HG03045 (cell line): ENCODE data around the gene UBE2O.
"Not testable (repeated sequence)": the region's sequence is repeated elsewhere in the genome, so short reads cannot be mapped to it uniquely, and the experiment has no call there.

Source experiments
- ATAC-seq: cut with Tn5 transposase; IDR thresholded peaks from one replicate; pipeline ENCODE4 v1.9.1; 2021; ENCODE audit warnings: mild to moderate bottlenecking, moderate library complexity; ENCODE audit not compliant: unreplicated experiment

Gene UBE2O

DNA sequence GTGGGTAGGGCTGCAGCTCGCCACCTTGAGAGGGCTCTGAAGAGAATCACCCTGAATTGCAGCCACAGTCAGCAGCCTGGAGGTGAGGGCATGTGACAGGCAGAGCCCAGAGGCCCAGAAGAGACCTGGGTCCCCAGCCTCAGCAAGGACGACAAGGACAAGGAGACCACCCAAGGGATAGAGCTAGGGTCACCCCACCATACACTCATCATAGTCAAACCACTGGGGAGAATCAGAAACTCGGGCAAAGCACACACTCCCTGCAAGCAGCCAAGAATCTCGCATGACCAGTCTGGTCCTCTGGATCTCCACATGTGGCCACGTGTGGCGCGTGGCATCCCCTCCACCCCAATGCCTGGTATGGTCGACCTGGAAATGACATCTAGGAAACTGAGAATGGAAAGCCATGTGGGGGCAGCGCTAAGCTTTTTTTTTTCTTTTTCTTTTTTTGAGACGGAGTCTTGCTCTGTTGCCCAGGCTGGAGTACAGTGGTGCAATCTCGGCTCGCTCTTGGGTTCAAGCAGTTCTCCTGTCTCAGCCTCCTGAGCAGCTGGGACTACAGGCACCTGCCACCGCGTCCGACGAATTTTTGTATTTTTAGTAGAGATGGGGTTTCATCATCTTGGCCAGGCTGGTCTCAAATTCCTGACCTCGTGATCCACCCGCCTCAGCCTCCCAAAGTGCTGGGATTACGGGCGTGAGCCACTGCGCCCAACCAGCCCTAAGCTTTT lies 73.1 kb downstream of the UBE2O start:
- no peak for ATAC-seq

DNA sequence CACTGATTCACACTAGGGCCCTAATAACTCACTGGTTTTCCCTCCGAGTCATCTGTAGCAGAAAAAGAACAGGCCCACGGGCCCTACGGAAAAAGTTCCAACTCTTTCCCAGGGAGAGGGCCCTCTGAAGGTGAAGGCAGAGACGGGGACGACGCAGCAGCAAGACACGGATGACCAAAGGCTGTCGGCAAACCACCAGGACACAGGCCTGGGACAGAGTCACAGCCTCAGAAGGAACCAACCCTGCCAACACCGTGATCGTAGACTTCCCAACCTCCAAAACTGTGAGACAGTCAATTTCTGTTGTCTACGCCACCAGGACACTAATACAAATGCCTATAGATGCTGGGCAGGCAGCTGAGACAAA lies 73.7 kb downstream of the UBE2O start:
- ATAC-seq, result no peak

DNA sequence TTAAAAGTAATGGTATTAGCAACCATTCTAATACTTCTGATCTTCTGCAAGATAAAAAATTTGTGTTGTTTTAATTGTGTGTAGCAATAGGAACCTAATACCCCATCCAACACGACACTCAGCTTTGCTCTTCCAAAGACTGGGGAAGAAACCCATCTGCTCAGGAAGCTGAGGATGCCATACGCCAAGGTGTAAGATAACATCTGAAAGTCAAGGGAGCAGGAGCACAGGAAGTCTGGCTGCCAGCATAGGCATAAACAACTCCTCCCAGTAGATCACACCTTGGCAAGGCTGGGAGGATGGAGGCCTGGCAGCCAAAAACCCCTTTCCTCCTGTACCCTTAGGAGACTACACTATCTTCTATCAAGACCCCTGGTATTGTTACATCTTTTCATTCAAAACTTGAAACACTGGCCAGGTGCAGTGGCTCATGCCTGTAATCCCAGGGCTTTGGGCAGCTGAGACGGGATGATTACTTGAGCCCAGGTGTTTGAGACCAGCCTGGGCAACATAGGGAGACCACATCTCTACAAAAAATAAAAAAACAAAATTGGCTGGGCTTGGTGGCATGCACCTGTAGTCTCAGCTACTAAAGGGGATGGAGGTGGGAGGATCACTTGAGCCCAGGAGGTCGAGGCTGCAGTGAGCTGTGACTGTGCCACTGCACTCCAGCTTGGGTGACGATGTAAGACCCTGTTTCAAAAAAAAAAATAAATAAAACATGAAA lies 74.2 kb downstream of the UBE2O start:
- ATAC-seq, result no peak

DNA sequence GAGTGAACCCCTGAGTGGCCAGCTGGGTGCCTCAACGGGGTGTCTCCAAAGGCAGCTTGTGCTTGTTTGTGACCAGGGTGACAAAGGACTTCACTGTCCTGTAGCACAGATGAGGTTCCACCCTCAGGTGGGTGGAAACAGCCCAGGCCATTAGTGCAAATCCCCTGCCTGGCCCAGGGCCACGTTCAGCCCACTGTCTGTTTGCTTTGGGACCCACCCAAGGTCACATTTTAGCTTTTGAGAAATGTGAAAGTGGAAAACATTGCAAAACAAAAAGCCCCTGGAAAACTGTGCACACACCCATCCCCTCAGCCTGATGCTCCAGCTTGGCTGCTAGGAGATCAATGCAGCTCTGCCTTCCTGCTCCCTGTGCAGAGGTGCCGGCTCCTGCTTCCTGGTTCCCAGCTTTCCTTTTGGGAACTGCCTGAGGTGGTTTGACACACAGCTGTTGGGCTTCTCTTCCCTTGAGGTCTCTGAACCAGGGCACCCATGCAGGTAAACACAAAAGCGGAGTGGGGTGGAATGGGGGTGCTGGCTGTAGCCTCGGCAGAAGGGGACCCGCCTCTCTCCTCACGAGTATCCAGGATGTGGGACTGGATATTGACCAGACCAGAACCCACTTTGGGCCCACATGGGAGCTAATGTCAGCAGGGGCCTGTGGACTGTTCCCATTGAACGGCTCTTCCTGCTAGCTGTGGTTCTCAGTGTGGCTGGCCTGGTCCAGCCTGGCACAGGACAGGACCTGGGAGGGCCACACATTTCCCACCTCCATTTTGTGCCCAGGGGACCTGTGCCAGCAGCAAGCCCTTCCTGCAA lies 76.4 kb downstream of the UBE2O start:
- no peak for ATAC-seq

DNA sequence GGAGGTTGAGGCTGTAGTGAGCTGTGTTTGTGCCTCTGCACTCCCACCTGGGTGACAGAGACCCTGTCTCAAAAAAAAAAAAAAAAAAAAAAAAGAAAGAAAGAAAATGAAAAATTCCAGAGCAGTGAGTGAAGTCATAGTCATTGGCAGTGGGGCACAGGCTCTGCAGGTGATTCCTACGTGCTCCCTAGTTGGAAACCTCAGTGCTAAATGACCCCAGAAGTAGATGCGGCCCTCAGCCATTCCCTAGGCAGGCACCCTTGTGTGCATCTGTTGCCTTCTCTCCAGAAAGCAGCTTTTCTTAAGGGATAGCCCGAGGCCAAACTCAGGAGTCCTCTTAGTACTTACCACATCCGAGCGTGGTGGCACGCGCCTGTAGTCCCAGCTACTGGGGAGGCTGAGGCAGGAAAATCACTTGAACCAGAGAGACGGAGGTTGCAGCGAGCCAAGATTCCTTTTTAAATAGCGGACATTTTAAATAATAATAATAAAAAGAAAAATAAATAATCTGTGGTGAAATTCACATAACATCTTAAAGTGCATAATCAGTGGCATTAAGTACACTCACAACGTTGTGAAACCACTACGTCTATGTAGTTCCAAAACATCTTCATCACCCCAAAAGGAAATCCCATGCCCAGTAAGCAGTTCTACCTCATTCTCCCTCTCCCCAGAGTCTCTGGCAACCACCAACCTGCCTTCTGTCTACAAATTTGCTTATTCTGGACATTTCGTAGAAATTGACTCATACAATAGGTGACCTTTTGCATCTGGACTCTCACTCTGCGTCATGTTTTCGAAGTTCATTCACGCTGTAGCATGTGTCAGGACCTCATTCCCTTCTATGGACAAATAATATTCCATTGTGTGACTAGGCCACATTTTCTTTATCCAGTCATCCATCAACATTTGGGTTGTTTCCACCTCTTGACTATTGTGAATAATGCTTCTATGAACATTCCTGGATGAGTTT lies 81.0 kb downstream of the UBE2O start:
- ATAC-seq, result no peak

DNA sequence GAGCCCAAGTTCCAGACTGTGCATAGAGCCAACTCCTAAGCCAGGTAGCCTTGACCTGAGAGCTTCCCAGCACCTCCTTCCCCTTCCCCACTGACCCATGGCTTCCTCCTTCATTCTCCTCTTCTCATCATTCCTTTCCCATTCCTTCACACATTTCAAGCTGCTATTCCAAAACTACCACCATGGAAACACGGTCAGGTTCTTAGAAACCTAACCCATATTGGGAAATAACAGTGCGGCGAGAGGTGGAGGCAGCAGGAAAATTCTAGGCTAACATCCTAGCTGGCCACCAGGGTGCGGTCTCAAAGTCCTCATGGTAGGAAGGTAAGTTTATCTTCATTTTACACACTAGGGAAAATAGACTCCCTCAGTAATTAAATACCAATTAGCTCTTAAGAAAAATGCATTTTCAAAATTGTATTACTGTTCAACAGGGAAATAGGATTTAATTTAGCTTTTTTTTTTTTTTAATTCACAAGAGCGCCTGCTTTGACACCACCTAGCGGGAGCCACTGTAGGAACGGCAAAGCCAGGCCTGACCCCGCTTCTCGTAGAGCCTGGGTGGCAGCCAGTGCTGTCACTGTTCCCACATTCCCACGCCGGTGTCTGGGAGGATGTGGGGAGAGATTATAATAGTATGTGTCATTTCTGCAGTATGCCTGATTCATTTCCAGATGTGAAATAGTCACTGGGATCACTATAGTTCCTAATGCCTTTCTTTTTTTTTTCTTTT lies 82.5 kb downstream of the UBE2O start:
- no peak for ATAC-seq

DNA sequence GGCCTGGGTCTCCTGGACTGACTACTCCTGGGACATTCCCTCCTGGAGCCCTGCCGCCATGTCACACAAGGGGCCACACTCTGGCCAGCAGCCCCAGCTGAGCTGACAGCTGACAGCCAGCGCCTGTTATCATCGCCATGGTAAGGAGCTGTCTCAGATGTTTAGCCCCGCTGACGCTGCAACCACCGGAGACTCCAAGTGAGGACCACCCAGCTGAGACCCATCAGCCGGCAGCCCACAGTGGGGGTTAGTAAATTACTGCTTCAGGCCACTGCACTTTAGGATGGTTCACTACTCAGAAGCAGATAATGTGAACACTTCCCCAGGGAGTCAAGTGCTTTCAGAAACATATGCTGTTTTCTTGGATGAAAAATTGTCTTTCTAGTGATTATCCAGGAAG lies 83.1 kb downstream of the UBE2O start:
- ATAC-seq, result no peak

DNA sequence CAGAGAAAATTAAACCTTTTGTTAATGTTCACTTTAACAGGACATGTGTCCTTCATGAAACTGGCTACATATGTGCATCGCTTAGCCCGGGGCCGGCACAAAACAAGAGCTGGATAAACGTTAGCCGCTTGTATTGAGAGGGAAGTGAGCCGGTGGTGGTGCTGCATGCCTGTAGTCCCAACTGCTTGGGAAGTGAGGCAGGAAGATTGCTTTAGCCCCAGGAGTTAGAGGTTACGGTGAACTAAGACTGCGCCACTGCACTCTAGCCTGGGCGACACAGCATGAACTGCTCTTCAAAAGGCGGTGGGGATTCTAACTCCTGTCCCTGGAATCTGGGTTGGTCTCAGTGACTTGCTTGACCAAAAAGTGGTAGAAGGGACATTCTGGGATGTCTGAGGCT lies 83.6 kb downstream of the UBE2O start:
- no peak for ATAC-seq

DNA sequence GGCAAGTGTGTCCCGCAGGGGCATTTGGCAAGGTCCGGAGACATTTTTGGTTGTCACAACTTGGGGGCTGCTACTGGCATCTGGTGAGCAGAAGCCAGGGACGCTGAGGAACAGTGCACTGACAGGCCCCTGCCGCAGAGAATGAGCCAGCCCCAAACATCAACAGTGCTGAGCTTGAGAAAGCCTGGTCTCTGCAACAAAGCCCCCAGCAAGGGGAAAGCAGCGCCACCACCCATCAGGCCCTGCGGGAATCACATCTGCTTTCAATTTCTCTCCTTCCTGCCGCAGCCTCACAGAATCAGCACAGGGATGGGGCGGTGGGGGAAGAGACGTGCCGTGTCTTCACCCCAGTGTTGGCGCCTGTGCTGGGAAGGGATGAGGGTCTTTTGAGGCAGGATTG lies 84.4 kb downstream of the UBE2O start:
- no peak for ATAC-seq

DNA sequence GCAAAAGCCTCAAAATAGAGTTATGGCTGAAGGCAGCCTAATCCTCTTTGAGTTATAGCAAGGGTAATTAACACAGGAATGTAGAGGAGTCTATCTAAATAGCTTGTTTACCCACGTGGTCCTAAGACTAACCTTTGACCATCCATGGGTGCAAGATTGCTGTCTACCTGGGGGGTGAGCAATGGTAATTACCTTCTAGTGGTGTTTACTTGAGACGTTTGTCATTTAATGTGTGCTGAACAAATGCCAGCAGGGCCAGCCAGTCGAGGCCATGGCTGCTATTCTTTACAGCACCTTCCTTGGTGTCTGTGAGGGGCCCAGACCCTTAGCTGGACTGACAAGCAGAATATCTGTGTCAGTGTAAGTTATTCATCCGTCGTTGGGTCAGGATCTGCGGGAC lies 85.3 kb downstream of the UBE2O start:
- ATAC-seq, result no peak

DNA sequence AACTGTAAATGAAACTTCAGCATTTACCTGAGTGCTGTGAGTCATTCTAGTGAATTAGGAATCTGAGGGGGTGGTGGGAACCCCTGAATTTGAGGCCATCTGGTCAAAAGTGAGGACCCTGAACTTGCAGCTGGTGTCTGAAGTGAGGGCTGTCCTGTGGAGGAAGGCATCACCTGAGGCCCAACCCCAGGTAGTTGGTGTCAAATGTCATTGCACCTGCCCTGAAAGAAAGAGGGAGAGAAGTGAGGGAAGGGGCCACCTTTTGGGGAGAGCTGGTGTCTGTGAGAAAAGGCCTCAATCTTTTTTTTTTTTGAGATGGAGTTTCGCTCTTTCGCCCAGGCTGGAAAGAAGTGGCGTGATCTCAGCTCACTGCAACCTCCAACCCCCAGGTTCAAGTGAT lies 86.7 kb downstream of the UBE2O start:
- no peak for ATAC-seq

DNA sequence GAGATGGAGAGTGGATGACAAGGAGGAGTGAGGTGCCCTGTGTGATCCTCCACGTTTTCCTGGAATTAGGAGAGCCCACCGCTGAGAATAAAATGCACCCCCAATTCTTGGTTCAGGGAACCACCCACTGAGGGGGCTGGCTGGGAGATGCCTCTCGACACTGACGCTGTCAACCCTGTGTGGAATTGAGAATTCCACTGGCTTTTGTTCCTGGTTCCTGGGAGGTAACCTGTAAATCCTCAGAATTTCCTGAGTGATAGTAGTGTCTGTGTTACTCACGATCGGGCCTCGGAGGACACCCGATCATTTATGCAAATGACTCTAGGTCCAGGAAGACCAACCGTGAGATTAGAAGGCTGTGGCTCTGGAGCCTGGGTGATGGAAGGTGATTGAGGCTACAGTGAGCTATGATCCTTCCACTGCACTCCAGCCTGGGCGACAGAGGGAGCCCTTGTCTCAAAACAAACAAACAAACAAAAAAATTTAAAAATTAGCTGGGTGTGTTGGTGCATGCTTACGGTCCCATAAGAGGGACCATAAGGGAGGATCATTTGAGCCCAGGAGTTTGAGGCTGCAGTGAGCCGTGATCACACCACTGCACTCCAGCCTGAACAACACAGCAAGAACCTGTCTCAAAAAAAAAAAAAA lies 87.6 kb downstream of the UBE2O start:
- ATAC-seq, result no peak

DNA sequence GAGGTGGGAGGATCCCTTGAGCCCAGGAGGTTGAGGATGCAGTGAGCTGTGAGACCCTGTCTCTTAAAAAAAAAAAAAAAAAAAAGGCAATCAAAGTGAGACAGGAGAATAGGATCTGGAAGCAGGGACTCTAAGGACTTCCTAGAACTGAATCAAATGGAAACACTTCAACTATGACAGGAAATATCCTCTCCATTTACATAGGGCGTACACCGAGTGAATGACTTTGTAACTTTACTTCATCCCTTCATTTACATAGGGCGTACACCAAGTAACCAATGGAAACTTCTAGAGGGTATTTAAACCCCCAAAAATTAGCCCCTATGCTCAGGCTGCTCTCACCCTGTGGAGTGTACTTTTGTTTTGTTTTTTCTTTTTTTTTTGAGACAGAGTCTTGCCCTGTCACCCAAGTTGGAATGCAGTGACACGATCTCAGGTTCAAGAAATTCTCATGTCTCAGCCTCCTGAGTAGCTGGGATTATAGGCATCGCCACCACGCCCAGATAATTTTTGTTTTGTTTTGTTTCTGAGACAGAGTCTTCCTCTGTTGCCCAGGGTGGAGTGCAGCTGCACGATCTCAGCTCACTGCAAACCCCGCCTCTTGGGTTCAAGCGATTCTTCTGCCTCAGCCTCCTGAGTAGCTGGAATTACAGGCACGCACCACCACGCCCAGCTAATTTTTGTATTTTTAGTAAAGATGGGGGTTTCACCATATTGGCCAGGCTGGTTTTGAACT lies 89.7 kb downstream of the UBE2O start:
- ATAC-seq, result no peak

DNA sequence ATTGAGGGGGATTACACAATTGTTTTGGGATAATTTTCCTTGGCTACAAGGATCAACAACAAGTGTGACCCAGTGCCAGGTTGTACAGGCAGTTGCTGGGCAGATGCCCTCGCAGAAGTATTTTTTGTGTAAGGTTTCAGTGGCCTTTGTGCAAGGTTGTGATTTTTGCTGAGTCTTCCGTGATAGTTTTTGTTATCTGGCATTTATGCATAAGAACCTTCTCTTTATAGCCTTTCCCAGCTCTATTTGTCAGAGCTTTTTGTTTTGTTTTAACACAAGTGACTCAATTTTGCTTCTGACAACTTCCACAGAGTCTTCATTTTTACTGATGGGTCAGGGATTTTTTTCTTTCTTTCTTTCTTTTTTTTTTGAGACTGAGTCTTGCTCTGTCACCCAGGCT lies 92.5 kb downstream of the UBE2O start:
- ATAC-seq, result no peak

DNA sequence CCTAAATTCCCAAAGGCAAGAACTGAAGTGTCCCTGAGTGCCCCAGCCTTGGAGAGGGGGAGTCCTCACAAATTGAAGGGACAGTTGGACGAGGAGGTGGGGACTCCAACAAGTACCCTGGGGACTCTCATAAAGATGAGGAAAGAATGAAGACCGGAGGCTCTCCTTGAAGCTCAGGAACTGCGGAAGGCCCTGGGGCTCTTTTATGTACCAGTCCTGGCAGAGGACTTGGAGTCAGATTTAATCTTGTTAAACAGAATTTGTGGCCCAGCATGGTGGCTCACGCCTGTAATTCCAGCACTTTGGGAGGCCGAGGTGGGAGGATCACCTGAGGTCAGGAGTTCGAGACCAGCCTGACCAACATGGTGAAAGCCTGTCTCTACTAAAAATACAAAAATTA lies 93.2 kb downstream of the UBE2O start:
- ATAC-seq, result not testable (repeated sequence)

DNA sequence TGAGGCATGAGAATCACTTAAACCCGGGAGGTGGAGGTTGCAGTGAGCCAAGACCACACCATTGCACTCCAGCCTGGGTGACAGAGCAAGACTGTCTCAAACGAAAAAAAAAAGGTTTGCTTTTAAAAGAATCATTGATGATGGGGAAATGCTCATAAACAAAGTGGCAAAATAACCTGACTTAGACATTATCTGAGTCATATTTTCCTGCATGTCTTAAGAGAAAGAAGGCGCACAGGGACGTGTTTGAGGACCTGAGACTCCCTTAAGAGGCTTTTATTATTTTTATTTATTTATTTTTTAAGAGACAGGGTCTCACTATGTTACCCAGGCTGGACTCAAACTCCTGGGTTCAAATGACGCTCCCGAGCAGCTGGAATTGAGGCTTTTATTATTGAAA lies 93.6 kb downstream of the UBE2O start:
- ATAC-seq, result no peak

DNA sequence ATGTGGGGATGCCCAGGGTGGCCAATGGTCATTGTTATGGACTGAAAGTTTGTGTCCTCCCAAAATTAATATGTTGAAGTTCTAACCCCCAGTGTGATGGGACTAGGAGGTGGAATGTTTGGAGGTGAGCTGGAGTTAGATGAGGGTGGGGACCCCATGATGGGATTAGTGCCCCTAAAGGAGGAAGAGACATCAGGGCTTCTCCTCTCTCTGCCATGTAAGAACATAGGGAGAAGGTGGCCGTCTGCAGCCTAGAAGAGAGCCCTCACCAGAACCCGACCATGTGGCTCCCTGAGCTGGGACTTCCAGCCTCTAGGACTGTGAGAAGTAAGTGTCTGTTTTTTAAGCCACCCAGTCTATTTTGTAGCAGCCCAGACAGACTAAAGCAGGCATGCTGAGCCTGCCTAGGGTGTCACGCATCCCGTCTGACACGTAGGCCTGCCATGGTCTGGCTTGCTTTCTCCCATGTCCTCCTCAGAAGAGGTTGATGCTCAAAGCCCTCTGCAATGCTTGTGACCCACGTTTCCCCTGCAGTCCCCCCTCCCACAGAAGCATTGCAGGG lies 95.3 kb downstream of the UBE2O start:
- ATAC-seq, result no peak

DNA sequence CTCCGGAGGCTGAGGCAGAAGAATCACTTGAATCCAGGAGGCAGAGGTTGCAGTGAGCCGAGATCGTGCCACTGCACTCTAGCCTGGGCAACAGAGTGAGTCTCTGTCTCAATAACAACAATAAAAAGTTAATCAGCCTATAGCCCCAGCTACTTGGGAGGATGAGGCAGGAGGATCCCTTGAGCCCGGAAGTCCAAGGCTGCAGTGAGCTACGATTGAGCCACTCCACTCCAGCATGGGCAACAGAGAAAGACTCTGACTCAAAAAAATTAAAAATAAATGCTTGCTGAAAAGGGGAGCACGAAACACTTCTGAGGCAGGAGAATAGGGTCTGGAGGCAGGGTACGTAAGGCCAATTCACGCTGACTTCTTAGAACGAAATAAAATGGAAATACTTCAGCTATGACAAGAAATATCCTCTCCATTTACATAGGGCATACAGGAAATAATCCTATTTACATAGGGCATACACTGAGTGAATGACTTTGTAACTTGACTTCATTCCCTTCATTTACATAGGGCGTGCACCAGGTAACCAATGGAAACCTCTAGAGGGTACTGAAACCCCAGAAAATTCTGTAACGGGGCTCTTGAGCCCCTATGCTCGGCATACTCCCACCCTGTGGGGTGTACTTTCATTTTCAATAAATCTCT lies 96.0 kb downstream of the UBE2O start:
- no peak for ATAC-seq
